ENCODE data around the gene USH1C.

Gene USH1C

DNA sequence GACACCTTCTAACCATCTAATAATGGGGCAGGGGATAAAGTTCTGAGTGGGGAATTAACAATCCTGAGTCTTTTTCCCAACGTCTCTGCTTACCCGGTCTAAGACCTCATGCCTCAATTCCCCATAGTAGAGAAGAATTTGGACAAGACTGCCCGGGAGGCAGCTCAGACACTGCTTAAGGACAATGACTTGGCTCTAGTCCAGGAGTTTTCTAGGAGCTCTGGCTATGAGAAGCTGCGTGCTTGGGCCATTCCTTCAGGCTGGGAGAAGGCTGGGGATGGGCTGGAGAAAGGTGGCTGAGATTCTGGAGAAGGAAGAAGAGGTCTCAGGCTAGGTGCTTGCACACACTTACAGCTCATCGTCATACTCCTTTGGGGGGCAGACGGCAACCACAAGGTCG is 47.8 kb downstream of the USH1C start:
- DNase-seq, result no peak

DNA sequence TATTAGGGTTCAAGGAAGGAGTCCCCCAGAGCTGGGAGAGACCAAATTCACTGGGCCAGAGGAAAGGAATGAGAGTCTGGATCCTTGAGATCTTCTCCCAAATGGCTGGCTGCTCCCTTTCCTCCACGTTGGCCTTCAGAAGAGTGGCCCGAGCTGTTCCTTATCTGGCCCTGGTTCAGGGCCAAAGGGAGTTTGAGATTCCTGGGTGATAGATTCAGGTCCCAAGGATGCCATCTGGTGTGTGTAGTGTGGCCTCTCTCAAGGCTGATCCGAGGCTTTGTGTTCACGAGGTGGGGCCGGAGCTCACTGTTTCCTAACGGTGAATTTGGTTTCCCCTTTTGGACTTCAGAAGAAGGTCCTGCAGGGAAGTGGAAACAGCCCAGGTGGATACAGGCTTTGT is 50.2 kb downstream of the USH1C start:
- DNase-seq, result no peak

DNA sequence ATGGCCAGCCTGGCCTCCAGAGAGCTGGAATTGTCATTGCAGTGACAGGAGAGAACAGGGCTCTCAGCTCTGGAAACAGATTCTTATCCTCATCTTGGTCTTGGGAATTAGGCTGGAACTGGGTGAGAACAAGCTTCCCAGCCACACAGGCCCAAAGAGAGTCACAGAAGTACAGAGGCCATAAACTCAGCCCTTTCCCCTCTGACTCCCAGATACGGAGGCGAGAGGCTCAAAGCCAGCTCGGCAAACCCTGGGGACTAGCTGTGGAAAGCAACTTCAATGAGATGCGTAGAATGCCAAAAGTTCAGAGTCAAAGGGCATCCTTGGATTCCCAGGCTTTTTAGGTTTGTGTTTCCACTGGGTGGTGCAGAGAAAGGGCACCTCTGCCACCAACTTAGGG is 53.3 kb downstream of the USH1C start:
- DNase-seq, result no peak

DNA sequence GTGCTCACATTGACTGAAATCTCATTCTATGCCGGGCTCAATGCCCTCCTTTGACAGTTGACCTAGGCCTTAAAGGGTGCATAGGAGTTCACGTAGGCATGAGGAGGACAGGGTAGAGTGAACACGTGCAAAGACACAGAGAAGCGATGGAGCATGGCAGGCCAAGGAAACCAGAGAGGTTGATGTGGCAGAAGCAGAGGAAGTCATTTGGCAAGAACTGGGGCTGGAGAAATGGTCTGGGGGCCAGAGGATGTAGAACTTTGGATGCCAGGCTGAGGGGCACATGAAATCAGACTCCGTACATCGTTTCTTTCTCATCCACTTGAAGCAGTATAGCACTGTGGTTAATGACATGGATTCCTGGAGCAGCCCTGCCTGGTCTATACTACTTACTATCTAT is 54.0 kb downstream of the USH1C start:
- no peak for DNase-seq

DNA sequence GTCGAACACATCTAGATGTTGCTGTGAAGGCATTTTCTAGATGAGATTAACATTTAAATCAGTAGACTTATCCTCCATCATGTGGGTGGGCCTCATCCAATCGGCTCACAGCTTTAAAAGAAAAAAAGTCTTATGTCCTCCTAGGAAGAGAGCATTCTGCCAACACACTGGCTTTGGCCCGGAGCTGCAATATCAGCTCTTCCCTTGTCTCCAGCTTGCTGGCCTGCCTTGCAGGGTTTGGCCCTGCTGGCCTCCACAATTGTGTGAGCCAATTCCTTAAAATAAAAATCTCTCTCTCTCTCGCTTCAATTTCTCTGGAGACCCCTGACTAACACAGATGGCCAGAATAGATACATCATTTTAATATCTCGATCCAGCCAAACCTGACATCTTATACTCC is 54.5 kb downstream of the USH1C start:
- no peak for DNase-seq

GRCh38 chr11:17488563-17488962 is 55.7 kb downstream of the USH1C start:
- no peak for DNase-seq

DNA sequence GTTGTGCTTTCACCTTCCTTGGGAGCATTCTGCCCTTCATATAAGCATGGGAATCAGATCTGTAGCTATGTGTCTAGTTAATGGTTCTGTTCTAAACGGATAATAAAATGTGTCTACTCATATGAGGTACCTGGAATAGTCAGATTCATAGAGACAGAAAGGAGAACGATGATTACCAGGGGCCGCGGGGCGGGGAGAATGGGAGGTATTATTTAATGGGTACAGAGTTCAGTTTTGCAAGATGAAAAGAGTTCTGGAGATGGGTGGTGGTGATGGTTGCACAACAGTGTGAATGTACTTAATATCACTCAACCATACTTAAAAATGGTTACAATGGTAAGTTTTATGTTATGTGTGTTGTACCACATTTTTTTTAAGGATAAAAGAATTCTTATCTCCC is 57.6 kb downstream of the USH1C start:
- DNase-seq, result no peak

GRCh38 chr11:17483505-17483904 is 60.7 kb downstream of the USH1C start:
- DNase-seq, result no peak

- DNase-seq, result no peak
Measured at GRCh38 chr11:17481905-17482304, 62.3 kb downstream of the USH1C start.

DNA sequence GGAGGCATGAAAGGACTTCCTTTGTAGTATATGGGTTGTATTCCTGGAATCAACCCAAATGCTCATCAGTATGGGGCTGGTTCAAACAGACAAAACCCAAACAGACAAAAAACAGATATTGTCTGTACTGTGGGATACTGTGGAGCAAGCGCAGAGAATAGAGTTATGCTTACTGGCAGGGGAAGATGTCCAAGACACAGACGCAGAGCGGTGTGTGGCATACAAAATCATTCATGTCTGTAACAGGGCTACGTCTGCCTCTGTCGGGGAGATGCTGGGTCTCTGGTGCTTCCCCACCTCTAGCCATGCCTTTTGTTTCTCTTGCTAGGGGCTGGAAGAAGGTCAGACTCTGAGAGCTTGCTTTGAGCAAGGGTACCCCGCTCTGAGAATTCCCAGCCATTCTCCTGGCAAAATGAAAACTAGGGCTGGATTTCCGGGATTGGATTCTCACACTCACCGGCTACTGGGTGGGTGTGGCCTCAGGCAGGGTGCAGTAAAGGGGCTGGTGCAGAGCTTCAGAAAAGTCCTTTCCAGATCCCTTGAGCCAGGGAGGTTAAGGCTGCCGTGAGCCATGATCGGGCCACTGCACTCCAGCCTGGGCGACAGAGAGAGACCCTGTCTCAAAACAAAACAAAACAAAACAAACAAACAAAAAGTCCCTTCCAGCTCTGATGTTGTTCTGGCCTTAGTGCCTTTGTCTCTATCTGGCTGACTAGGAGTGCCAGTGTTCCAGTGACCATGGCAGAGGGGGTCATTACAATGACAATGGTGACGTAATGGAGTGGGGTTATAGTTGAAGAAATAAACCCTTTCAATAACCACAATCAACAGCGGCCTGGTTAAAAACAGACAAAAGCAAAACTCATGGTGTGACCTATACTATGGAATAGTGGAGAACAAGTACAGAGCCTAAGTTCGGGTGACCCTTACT is 64.7 kb downstream of the USH1C start:
- no peak for DNase-seq

GRCh38 chr11:17478070-17478469 is 66.1 kb downstream of the USH1C start:
- DNase-seq, result no peak

- no peak for DNase-seq
Measured at GRCh38 chr11:17477361-17477760, 66.9 kb downstream of the USH1C start.

DNA sequence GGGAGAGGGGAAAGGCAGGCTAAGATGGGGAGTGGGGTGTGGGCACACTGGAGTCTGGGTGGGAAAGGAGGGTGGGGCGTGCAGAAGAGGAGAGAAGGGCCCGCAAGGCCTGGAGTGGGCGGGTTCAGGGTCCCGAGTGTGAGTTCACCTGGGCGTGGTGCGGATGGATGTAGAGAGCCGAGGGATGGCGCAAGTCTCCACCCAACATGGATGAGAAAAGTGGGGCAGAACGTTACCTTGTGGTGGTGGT is 67.2 kb downstream of the USH1C start:
- no peak for DNase-seq

GRCh38 chr11:17476317-17477083 is 67.7 kb downstream of the USH1C start, which contains the start of gene ABCC8:
Gene ABCC8, minus strand, starts transcription at chr11:17476845. Its CDS starts 69 bp downstream, at chr11:17476776.
- no peak for DNase-seq

GRCh38 chr11:17475666-17476316 is 68.4 kb downstream of the USH1C start:
- DNase-seq, result no peak

- no peak for DNase-seq
Measured at GRCh38 chr11:17473071-17473744, 71.0 kb downstream of the USH1C start.

- no peak for DNase-seq
Measured at GRCh38 chr11:17472467-17472866, 71.7 kb downstream of the USH1C start.

DNA sequence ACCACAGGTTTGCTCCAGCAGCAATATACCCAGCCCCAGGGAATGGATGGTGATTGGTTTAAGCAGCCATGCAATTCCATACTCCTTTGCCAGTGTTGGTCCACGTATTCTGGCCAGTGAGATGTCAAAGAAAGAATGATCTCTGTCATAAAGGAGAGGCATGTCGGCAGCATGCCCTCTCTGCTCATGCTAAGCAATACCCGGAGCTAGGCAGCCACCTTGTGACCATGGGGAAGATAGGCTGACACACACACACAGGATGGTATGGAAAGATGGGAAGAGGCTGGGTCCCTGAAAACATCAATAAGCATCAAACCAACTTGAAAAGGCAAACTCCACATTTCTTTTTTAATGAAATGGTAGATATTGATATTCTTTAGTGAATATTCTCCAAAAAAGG is 72.7 kb downstream of the USH1C start:
- DNase-seq, result no peak

DNA sequence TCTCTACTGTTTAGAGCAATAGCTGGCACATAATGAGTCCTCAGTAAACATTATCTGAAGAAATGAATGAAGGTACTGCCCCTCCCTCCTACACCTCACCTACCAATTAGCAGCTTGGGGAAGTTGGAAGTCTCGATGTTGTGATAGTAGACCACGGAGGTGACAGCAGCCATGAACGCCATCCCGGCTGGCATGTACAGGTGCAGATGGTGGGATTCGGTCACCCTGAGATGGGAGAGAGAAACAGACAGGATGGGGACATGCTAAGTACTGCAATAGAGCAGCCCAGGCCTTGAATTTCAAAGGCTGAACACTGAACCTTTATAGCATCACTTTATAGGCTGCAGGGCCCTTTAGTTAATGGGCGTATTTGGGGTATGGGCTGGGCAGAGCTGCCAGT is 74.2 kb downstream of the USH1C start:
- DNase-seq, result no peak

GRCh38 chr11:17468122-17468521 is 76.1 kb downstream of the USH1C start:
- DNase-seq, result no peak

GRCh38 chr11:17463546-17464174 is 80.6 kb downstream of the USH1C start:
- DNase-seq, result no peak

DNA sequence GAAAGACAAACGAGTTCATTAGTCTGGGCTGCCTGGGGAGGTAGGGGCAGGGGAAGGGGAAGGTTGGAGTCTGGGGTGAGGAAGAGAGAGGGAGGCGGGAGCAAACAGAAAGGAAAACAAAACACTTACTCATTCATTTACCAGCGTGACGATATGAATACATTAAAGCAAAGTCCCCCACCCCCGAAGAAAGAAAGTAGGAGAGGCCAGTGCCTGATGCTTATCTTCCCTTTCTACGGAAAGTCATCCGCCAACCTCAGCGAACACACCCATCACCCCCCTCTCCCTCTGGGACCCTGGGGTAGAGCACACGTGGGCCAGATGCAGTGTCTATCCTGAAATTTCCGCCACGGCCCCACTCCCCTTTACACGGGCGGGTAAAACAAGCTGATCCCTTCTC is 81.3 kb downstream of the USH1C start:
- DNase-seq, result no peak

DNA sequence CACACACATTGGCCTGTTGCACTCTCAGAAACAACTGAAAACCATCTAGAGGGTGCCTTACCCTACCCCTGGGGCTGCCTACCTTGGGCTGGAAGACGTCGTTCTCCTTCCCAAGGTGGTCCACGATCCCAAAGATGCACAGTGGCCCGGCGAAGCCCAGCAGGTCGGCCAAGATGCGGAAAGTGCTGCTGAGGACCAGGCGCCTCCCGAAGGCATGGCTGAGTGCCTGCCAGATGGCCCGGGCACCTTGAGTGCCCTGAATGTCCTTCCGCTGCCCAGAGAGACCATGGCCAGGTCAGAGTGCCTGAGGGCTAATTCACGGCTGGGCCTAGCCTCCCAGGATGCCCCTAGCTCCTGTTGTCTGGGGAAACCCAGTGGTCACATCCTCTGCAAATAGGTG is 83.8 kb downstream of the USH1C start:
- DNase-seq, result no peak

Measured in activated CD8-positive, alpha-beta memory T cell treated with anti-CD3 and anti-CD28 coated beads, Interleukin-2, amount 50 U/mL, for 48 hours (primary cell).